ENCODE data around the gene UBE2K. TPM values are rescaled to one million over a fixed set of nuclear protein-coding genes. Genes with fewer than 3 reads are reported as not detected.
A peak's percentile ranks its signal among the peaks of the same experiment; 100 is the strongest.

Gene UBE2K
- 83.2 TPM for polyA plus RNA-seq (2013, experiment 1 of 2)
- polyA plus RNA-seq (2013, experiment 2 of 2) = 89.6 TPM

- H2BK12ac ChIP-seq (ENCODE audit: low read length) = peak within 1 kb of the TSS; percentile 73
- peaks cover 4 to 16% of the 10 kb centered on the region in 2 donors for H3K4me1 ChIP-seq (ENCODE audit: control insufficient read depth in 2 of 2, insufficient read depth in 1 of 2, low read depth in 1 of 2, low read length in 2 of 2)
- WGBS, 2 donors (ENCODE audit: extremely low coverage in 2 of 2, insufficient read length in 2 of 2, insufficient replicate concordance in 1 of 2) = no CpG with 5 or more reads among the region's 84 CpGs
- peak within 1 kb of the TSS; percentile 70 to 91 for H3K4me3 ChIP-seq (ENCODE audit: low read length in 2 of 2)
- peak; percentile 90 for DNase-seq (ENCODE audit: low spot score)
- H3K27me3 ChIP-seq (ENCODE audit: control insufficient read depth in 3 of 3, insufficient read depth in 3 of 3, low read depth in 1 of 3, low read length in 3 of 3) = no peaks in the 10 kb centered on the region
- H4K91ac ChIP-seq (ENCODE audit: low read depth, low read length, poor library complexity) = peak within 1 kb of the TSS; percentile 96
- peak within 1 kb of the TSS; percentile 92 for H4K8ac ChIP-seq (ENCODE audit: low read depth, low read length)
- peaks cover 2% of the 10 kb centered on the region for H3K79me1 ChIP-seq (ENCODE audit: low read depth, low read length)
- peak within 1 kb of the TSS; percentile 97 for H2BK15ac ChIP-seq (ENCODE audit: low read length)
- no peak within 1 kb of the TSS for H3K4ac ChIP-seq (ENCODE audit: low read length)
- H2BK5ac ChIP-seq (ENCODE audit: low read length) = peak within 1 kb of the TSS; percentile 89
- peak within 1 kb of the TSS; percentile 97 for H3K4me2 ChIP-seq (ENCODE audit: insufficient read depth, low read length, poor library complexity, severe bottlenecking)
- H3K9ac ChIP-seq (ENCODE audit: low read depth, low read length, poor library complexity) = peak within 1 kb of the TSS; percentile 100
- H2AK5ac ChIP-seq (ENCODE audit: low read depth, low read length) = peak within 1 kb of the TSS; percentile 94
- H3K27ac ChIP-seq (replicated peaks; ENCODE audit: low read length) = peak within 1 kb of the TSS; percentile 98
- peak within 1 kb of the TSS; percentile 100 for H3K23ac ChIP-seq (ENCODE audit: low read depth, low read length, poor library complexity)
- peak within 1 kb of the TSS; percentile 98 for H3K14ac ChIP-seq (ENCODE audit: low read length)
- peaks cover 0 to 16% of the 10 kb centered on the region in 2 donors for H3K36me3 ChIP-seq (replicated peaks in 1 of 2; ENCODE audit: control insufficient read depth in 2 of 2, insufficient read depth in 2 of 2, low read length in 2 of 2)
- no peaks in the 10 kb centered on the region for H3K9me3 ChIP-seq (replicated peaks in 1 of 2; ENCODE audit: control insufficient read depth in 2 of 2, insufficient read depth in 1 of 2, low read depth in 1 of 2, low read length in 2 of 2)
- H3K18ac ChIP-seq (ENCODE audit: low read length) = peak within 1 kb of the TSS; percentile 100
- H2AFZ ChIP-seq (ENCODE audit: low read length) = peak within 1 kb of the TSS; percentile 98
- H2BK120ac ChIP-seq (ENCODE audit: low read depth, low read length) = peak within 1 kb of the TSS; percentile 35
These were observed at the start of gene UBE2K for GRCh38 chr4:39697740-39698423. Gene UBE2K (plus strand): TSS chr4:39698136. CDS start chr4:39698328, 192 bp downstream.

- Histone ChIP-seq H4K8ac (ENCODE audit: low read depth, low read length) (no peak overlapping the region), H3K9me3 (replicated peaks in 1 of 2; ENCODE audit: control insufficient read depth in 2 of 2, insufficient read depth in 1 of 2, low read depth in 1 of 2, low read length in 2 of 2) (no peaks in the 10 kb centered on the region), H3K4me1 (ENCODE audit: control insufficient read depth in 2 of 2, insufficient read depth in 1 of 2, low read depth in 1 of 2, low read length in 2 of 2) (no peaks in the 10 kb centered on the region), H3K9ac (ENCODE audit: low read depth, low read length, poor library complexity) (no peak overlapping the region), H3K14ac (ENCODE audit: low read length) (no peak overlapping the region), H2AFZ (ENCODE audit: low read length) (no peak overlapping the region), H3K36me3 (replicated peaks in 1 of 2; ENCODE audit: control insufficient read depth in 2 of 2, insufficient read depth in 2 of 2, low read length in 2 of 2) (no peaks in the 10 kb centered on the region), H2BK12ac (ENCODE audit: low read length) (no peak overlapping the region), H3K18ac (ENCODE audit: low read length) (no peak overlapping the region), H3K4me3 (ENCODE audit: low read length in 2 of 2) (no peak overlapping the region), H2BK120ac (ENCODE audit: low read depth, low read length) (no peak overlapping the region), H3K23ac (ENCODE audit: low read depth, low read length, poor library complexity) (no peak overlapping the region), H2BK15ac (ENCODE audit: low read length) (no peak overlapping the region), H3K4me2 (ENCODE audit: insufficient read depth, low read length, poor library complexity, severe bottlenecking) (no peak overlapping the region), H3K79me1 (ENCODE audit: low read depth, low read length) (no peaks in the 10 kb centered on the region), H4K91ac (ENCODE audit: low read depth, low read length, poor library complexity) (no peak overlapping the region), H2BK5ac (ENCODE audit: low read length) (no peak overlapping the region), H2AK5ac (ENCODE audit: low read depth, low read length) (no peak overlapping the region), H3K27ac (replicated peaks; ENCODE audit: low read length) (no peak overlapping the region), H3K4ac (ENCODE audit: low read length) (no peak overlapping the region), H3K27me3 (ENCODE audit: control insufficient read depth in 3 of 3, insufficient read depth in 3 of 3, low read depth in 1 of 3, low read length in 3 of 3) (no peaks in the 10 kb centered on the region)
- no peak for DNase-seq (ENCODE audit: low spot score)
- no CpG with 5 or more reads among the region's 3 CpGs for WGBS, 2 donors (ENCODE audit: extremely low coverage in 2 of 2, insufficient read length in 2 of 2, insufficient replicate concordance in 1 of 2)
These were observed 49.7 kb upstream of the UBE2K start for GRCh38 chr4:39648213-39648612.

- Histone ChIP-seq H3K4ac (ENCODE audit: low read length) (no peak overlapping the region), H2BK12ac (ENCODE audit: low read length) (peak overlapping the region; percentile 16), H2AK5ac (ENCODE audit: low read depth, low read length) (no peak overlapping the region), H3K23ac (ENCODE audit: low read depth, low read length, poor library complexity) (no peak overlapping the region), H3K79me1 (ENCODE audit: low read depth, low read length) (no peaks in the 10 kb centered on the region), H2BK5ac (ENCODE audit: low read length) (peak overlapping the region; percentile 5), H3K4me2 (ENCODE audit: insufficient read depth, low read length, poor library complexity, severe bottlenecking) (no peak overlapping the region), H3K9ac (ENCODE audit: low read depth, low read length, poor library complexity) (no peak overlapping the region), H3K27me3 (ENCODE audit: control insufficient read depth in 3 of 3, insufficient read depth in 3 of 3, low read depth in 1 of 3, low read length in 3 of 3) (no peaks in the 10 kb centered on the region), H3K14ac (ENCODE audit: low read length) (no peak overlapping the region), H4K8ac (ENCODE audit: low read depth, low read length) (no peak overlapping the region), H3K18ac (ENCODE audit: low read length) (no peak overlapping the region), H3K4me1 (ENCODE audit: control insufficient read depth in 2 of 2, insufficient read depth in 1 of 2, low read depth in 1 of 2, low read length in 2 of 2) (no peaks in the 10 kb centered on the region), H4K91ac (ENCODE audit: low read depth, low read length, poor library complexity) (no peak overlapping the region), H3K36me3 (replicated peaks in 1 of 2; ENCODE audit: control insufficient read depth in 2 of 2, insufficient read depth in 2 of 2, low read length in 2 of 2) (no peaks in the 10 kb centered on the region), H3K4me3 (ENCODE audit: low read length in 2 of 2) (no peak overlapping the region), H3K27ac (replicated peaks; ENCODE audit: low read length) (no peak overlapping the region), H3K9me3 (replicated peaks in 1 of 2; ENCODE audit: control insufficient read depth in 2 of 2, insufficient read depth in 1 of 2, low read depth in 1 of 2, low read length in 2 of 2) (no peaks in the 10 kb centered on the region), H2BK120ac (ENCODE audit: low read depth, low read length) (no peak overlapping the region), H2BK15ac (ENCODE audit: low read length) (no peak overlapping the region), H2AFZ (ENCODE audit: low read length) (no peak overlapping the region)
- DNase-seq (ENCODE audit: low spot score) = no peak
- WGBS, 2 donors (ENCODE audit: extremely low coverage in 2 of 2, insufficient read length in 2 of 2, insufficient replicate concordance in 1 of 2) = no CpG with 5 or more reads among the region's 6 CpGs
These were observed 48.9 kb upstream of the UBE2K start for GRCh38 chr4:39648827-39649558.

GRCh38 chr4:39649639-39650265 lies 48.2 kb upstream of the UBE2K start:
- no peaks in the 10 kb centered on the region for H3K4me1 ChIP-seq (ENCODE audit: control insufficient read depth in 2 of 2, insufficient read depth in 1 of 2, low read depth in 1 of 2, low read length in 2 of 2)
- H3K4ac ChIP-seq (ENCODE audit: low read length) = no peak overlapping the region
- no peak overlapping the region for H3K18ac ChIP-seq (ENCODE audit: low read length)
- H3K9ac ChIP-seq (ENCODE audit: low read depth, low read length, poor library complexity) = no peak overlapping the region
- no peak overlapping the region for H2BK15ac ChIP-seq (ENCODE audit: low read length)
- H4K8ac ChIP-seq (ENCODE audit: low read depth, low read length) = no peak overlapping the region
- H3K23ac ChIP-seq (ENCODE audit: low read depth, low read length, poor library complexity) = no peak overlapping the region
- H2AFZ ChIP-seq (ENCODE audit: low read length) = no peak overlapping the region
- H2AK5ac ChIP-seq (ENCODE audit: low read depth, low read length) = no peak overlapping the region
- no peak overlapping the region for H3K4me2 ChIP-seq (ENCODE audit: insufficient read depth, low read length, poor library complexity, severe bottlenecking)
- H2BK120ac ChIP-seq (ENCODE audit: low read depth, low read length) = no peak overlapping the region
- no peak overlapping the region for H3K4me3 ChIP-seq (ENCODE audit: low read length in 2 of 2)
- H3K27ac ChIP-seq (replicated peaks; ENCODE audit: low read length) = no peak overlapping the region
- H3K36me3 ChIP-seq (replicated peaks in 1 of 2; ENCODE audit: control insufficient read depth in 2 of 2, insufficient read depth in 2 of 2, low read length in 2 of 2) = no peaks in the 10 kb centered on the region
- H3K14ac ChIP-seq (ENCODE audit: low read length) = no peak overlapping the region
- no peak overlapping the region for H2BK12ac ChIP-seq (ENCODE audit: low read length)
- no peak overlapping the region for H2BK5ac ChIP-seq (ENCODE audit: low read length)
- H3K79me1 ChIP-seq (ENCODE audit: low read depth, low read length) = no peaks in the 10 kb centered on the region
- H4K91ac ChIP-seq (ENCODE audit: low read depth, low read length, poor library complexity) = no peak overlapping the region
- no peak for DNase-seq (ENCODE audit: low spot score)
- no peaks in the 10 kb centered on the region for H3K9me3 ChIP-seq (replicated peaks in 1 of 2; ENCODE audit: control insufficient read depth in 2 of 2, insufficient read depth in 1 of 2, low read depth in 1 of 2, low read length in 2 of 2)
- no peaks in the 10 kb centered on the region for H3K27me3 ChIP-seq (ENCODE audit: control insufficient read depth in 3 of 3, insufficient read depth in 3 of 3, low read depth in 1 of 3, low read length in 3 of 3)
- WGBS, 2 donors (ENCODE audit: extremely low coverage in 2 of 2, insufficient read length in 2 of 2, insufficient replicate concordance in 1 of 2) = no CpG with 5 or more reads among the region's 2 CpGs

All from neuronal stem cell (in vitro differentiated cells).